Breast epithelium (tissue), 4 donors: ENCODE results near the gene ADAMTS8. TPM values are rescaled to one million over a fixed set of nuclear protein-coding genes. Genes with fewer than 3 reads are reported as not detected.

ENCODE experiments used
- DNase-seq, 2 donors: peaks; one replicate each; pipeline ENCODE4 v3.0.0-alpha.2; 2019; ENCODE audit warnings: low spot score in 2 of 2
- H3K27ac ChIP-seq, 2 donors: fragments of 200-600 bp; sonication (generic) in 1 of 2; one replicate each; pipeline ENCODE4 v1.5.1; 2016 to 2019; ENCODE audit warnings: mild to moderate bottlenecking in 1 of 2
- H3K27me3 ChIP-seq, 2 donors: fragments of 200-600 bp; sonication (generic) in 1 of 2; one replicate each; pipeline versions ENCODE4 v1.5.1 to v1.6.0; 2017 to 2019; ENCODE audit warnings: control low read depth in 1 of 2, mild to moderate bottlenecking in 1 of 2
- H3K36me3 ChIP-seq: fragments of 200-600 bp; one replicate; pipeline ENCODE4 v1.5.1; 2019
- H3K4me1 ChIP-seq, 2 donors: fragments of 200-600 bp; sonication (generic); one replicate each; pipeline ENCODE4 v1.5.1; 2016 to 2019; ENCODE audit warnings: control low read depth in 1 of 2
- H3K4me3 ChIP-seq, 3 donors: fragments of 200-600 bp; sonication (generic); 1 replicate in 2 of 3; 2 replicates in 1 of 3; pipeline ENCODE4 v1.5.1; 2016 to 2019; ENCODE audit warnings: mild to moderate bottlenecking in 3 of 3, moderate library complexity in 2 of 3
- H3K9me3 ChIP-seq, 2 donors: fragments of 200-600 bp; sonication (generic) in 1 of 2; one replicate each; pipeline ENCODE4 v1.5.1; 2016 to 2019; ENCODE audit warnings: control low read depth in 1 of 2
- POLR2A ChIP-seq: fragments of 450-650 bp; IDR thresholded peaks from one replicate; pipeline ENCODE4 v1.6.1; 2016; ENCODE audit warnings: antibody characterized with exemption, mild to moderate bottlenecking, moderate library complexity
- intact Hi-C: fragments of 100-400 bp; cut with DNase I; formaldehyde crosslinking; loops from one replicate; pipeline ENCODE4 v1.15.1; 2023; ENCODE audit warnings: low total_unique reads
- total RNA-seq, 3 donors: library from RNA; depleted of rRNA; stranded (reverse); fragments of >200 nt; gene quantifications; one replicate each; pipeline ENCODE4 v1.1.0, GENCODE V29; 2016

ADAMTS8 gene
- total RNA-seq, 3 donors from 2014 or later, result 0.32 to 2.0 (median 0.44) TPM

DNA sequence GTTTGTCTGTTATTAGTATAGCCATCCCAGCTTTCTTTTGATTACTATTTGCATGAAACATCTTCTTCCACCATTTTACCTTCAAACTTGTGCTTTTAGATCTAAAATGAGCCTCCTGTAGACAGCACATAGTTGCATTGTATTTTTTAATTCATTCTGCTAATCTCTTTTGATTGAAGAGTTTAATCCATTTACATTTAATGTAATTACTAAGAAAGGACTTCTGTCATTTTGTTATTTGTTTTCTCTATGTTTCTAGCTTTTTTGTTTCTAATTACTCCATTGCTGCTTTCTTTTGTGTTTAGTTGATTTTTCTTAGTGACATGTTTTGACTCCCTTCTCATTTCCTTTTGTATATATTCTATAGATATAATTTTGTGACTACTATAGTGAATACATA is 70.0 kb downstream of the ADAMTS8 start:
- Histone ChIP-seq H3K4me3 (no peak overlapping the region), H3K36me3 (no peaks in the 10 kb centered on the region), H3K27ac (no peak overlapping the region), H3K4me1 (no peaks in the 10 kb centered on the region), H3K27me3 (no peaks in the 10 kb centered on the region), H3K9me3 (peaks cover 0 to 20% of the 10 kb centered on the region in 2 donors)
- intact Hi-C loops, result no loop called here
- TF ChIP-seq POLR2A, result no peak
- DNase-seq, result no peak

Other genes with a start within 250 kb of the ADAMTS8 start
- 100 to 1,000 TPM in 2 of 3 donors, 10 to 100 TPM in 1; 73.8 to 111 (median 107) TPM for gene ZBTB44, start 113.7 kb downstream of the ADAMTS8 start, total RNA-seq
- 10 to 100 TPM; 17.9 to 22.6 (median 21.9) TPM for gene ADAMTS15, start 20.0 kb upstream of the ADAMTS8 start, total RNA-seq